CD4-positive, alpha-beta T cell treated with Interleukin-4 for 1 hour (primary cell): ENCODE measurements around the gene TTL.

Experiments used
- DNase-seq, 2 donors: peaks; one replicate each; pipeline ENCODE4 v3.0.0-alpha.2; 2020 to 2022

TTL gene

GRCh38 chr2:112584891-112585250, 102.9 kb downstream of the TTL start:
- no peak for DNase-seq

DNA sequence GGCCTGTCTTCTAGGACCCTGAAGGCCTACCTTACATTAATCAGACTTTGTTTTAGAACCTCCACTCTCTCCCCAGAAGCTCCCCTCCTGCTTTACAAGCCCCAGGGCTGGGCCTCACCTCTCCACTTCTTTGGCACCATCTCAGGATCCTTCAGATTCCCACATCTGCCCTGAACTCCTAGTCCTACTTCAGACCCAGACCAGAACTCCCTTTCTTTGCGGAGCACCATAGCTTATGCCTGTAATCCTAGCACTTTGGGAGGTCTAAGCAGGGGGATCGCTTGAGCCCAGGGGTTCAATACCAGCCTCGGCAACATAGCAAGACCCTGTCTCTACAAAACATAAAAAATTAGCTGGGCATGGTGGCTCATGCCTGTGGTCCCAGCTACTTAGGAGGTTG, 103.4 kb downstream of the TTL start:
- no peak for DNase-seq

- DNase-seq: no peak
Measured at GRCh38 chr2:112585873-112586464, 104.0 kb downstream of the TTL start.

DNA sequence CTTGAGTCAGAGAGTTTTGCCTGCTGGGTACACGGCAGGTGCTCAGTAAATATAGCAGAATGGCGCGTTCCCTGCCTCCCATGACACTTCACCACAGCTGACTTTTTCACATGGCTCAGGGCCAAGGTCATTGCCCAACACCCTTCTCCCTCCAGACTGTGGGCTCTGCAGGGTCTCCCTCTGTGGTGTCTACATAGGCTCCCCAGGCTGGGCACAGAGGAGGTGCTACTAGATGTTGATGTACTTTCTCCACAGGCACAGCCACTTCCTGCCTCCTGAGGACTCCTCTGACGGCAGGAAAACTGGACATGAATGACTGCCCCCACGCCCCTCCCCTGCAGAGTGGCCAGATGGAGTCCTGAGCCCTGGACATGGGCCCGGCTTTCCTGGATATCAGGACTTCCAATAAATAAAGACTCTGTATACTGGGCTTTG, 106.7 kb downstream of the TTL start:
- DNase-seq: no peak
